Lower lobe of right lung (tissue), 2 donors: ENCODE data around the gene DCHS2. TPM values are rescaled to one million over a fixed set of nuclear protein-coding genes. Genes with fewer than 3 reads are reported as not detected.

ENCODE experiments used
- ATAC-seq, 2 donors: fragments of 200-7000 bp; cut with Tn5 transposase; one replicate each; pipeline ENCODE4 v1.9.1; 2020 to 2022; ENCODE audit warnings: mild to moderate bottlenecking in 2 of 2, moderate library complexity in 2 of 2
- DNase-seq: peaks from one replicate; pipeline ENCODE4 v3.0.0-alpha.2; 2020
- H3K27ac ChIP-seq: fragments of 200-600 bp; one replicate; pipeline ENCODE4 v1.8.0; 2022
- H3K27me3 ChIP-seq: fragments of 200-600 bp; one replicate; pipeline ENCODE4 v1.8.0; 2022; ENCODE audit warnings: low read depth
- H3K36me3 ChIP-seq: fragments of 200-600 bp; one replicate; pipeline ENCODE4 v1.8.0; 2022; ENCODE audit warnings: mild to moderate bottlenecking
- H3K4me1 ChIP-seq: fragments of 200-600 bp; one replicate; pipeline ENCODE4 v1.8.0; 2022
- H3K4me3 ChIP-seq: fragments of 200-600 bp; one replicate; pipeline ENCODE4 v1.8.0; 2022; ENCODE audit warnings: mild to moderate bottlenecking
- H3K9me3 ChIP-seq: fragments of 200-600 bp; one replicate; pipeline ENCODE4 v1.8.0; 2022
- CTCF ChIP-seq: fragments of 200-600 bp; IDR thresholded peaks from one replicate; pipeline ENCODE4 v1.8.0; 2022; ENCODE audit warnings: antibody characterized with exemption, mild to moderate bottlenecking
- intact Hi-C: fragments of 100-400 bp; cut with DNase I; formaldehyde crosslinking; loops from one replicate; pipeline ENCODE4 v1.11.0; 2022
- total RNA-seq: library from RNA; stranded (reverse); fragmentation: NEBNext Ultra II Directional; extraction: Animal tissue kit (Norgen Biotek cat#: 25700); gene quantifications from one replicate; pipeline ENCODE4 v1.2.1, GENCODE V29; 2021
- donor health status: DM: no; HTN: yes; CAD: no; lungs with severe emphysema.

DCHS2 gene
- total RNA-seq, 1 donor from 2014 or later, result 0.53 TPM

GRCh38 chr4:154348657-154349056, 142.9 kb downstream of the DCHS2 start:
- Histone ChIP-seq H3K4me3 (no peak overlapping the region), H3K27ac (no peak overlapping the region), H3K9me3 (no peaks in the 10 kb centered on the region), H3K36me3 (no peaks in the 10 kb centered on the region), H3K27me3 (no peaks in the 10 kb centered on the region), H3K4me1 (no peaks in the 10 kb centered on the region)
- intact Hi-C loops, result no loop called here
- DNase-seq, result no peak
- TF ChIP-seq CTCF, result no peak
- no peak for ATAC-seq

- ATAC-seq (no peak), DNase-seq (no peak)
- H3K36me3 ChIP-seq, result no peaks in the 10 kb centered on the region
- no peaks in the 10 kb centered on the region for H3K9me3 ChIP-seq
- H3K27me3 ChIP-seq, result no peaks in the 10 kb centered on the region
- H3K4me1 ChIP-seq, result no peaks in the 10 kb centered on the region
- H3K4me3 ChIP-seq, result no peak overlapping the region
- H3K27ac ChIP-seq, result no peak overlapping the region
- TF ChIP-seq CTCF, result no peak
- intact Hi-C loops, result no loop called here
Observed at GRCh38 chr4:154345359-154345758, 146.2 kb downstream of the DCHS2 start.

GRCh38 chr4:154344686-154345085, 146.9 kb downstream of the DCHS2 start:
- Histone ChIP-seq H3K27me3 (no peaks in the 10 kb centered on the region), H3K9me3 (no peaks in the 10 kb centered on the region), H3K27ac (no peak overlapping the region), H3K36me3 (no peaks in the 10 kb centered on the region), H3K4me1 (no peaks in the 10 kb centered on the region), H3K4me3 (no peak overlapping the region)
- ATAC-seq (no peak), DNase-seq (no peak)
- intact Hi-C loops, result no loop called here
- TF ChIP-seq CTCF, result no peak

GRCh38 chr4:154343651-154344050, 147.9 kb downstream of the DCHS2 start:
- H3K27me3 ChIP-seq, result no peaks in the 10 kb centered on the region
- H3K4me3 ChIP-seq, result no peak overlapping the region
- H3K36me3 ChIP-seq, result no peaks in the 10 kb centered on the region
- no peaks in the 10 kb centered on the region for H3K4me1 ChIP-seq
- DNase-seq (no peak), ATAC-seq (no peak)
- no peak overlapping the region for H3K27ac ChIP-seq
- H3K9me3 ChIP-seq, result no peaks in the 10 kb centered on the region
- no peak for TF ChIP-seq CTCF
- intact Hi-C loops, result no loop called here

- H3K9me3 ChIP-seq, result no peaks in the 10 kb centered on the region
- no peaks in the 10 kb centered on the region for H3K27me3 ChIP-seq
- intact Hi-C loops, result no loop called here
- no peak for TF ChIP-seq CTCF
- no peaks in the 10 kb centered on the region for H3K36me3 ChIP-seq
- ATAC-seq (no peak), DNase-seq (no peak)
- no peak overlapping the region for H3K27ac ChIP-seq
- no peaks in the 10 kb centered on the region for H3K4me1 ChIP-seq
- no peak overlapping the region for H3K4me3 ChIP-seq
Observed at GRCh38 chr4:154341448-154341847, 150.2 kb downstream of the DCHS2 start.

- Histone ChIP-seq H3K9me3 (no peaks in the 10 kb centered on the region), H3K4me3 (no peak overlapping the region), H3K36me3 (no peaks in the 10 kb centered on the region), H3K4me1 (peaks cover 7% of the 10 kb centered on the region), H3K27ac (no peak overlapping the region), H3K27me3 (peaks cover 22% of the 10 kb centered on the region)
- DNase-seq (no peak), ATAC-seq (no peak)
- no peak for TF ChIP-seq CTCF
- intact Hi-C loops, result no loop called here
Observed at GRCh38 chr4:154335588-154335987, 156.0 kb downstream of the DCHS2 start.
